ENCODE data around the gene ING4.
"Not testable (repeated sequence)": the region's sequence is repeated elsewhere in the genome, so short reads cannot be mapped to it uniquely, and the experiment has no call there.

ING4 gene

GRCh38 chr12:6662906-6663742 lies at the start of gene ING4:
TSS of gene ING4 (minus strand) at chr12:6663119. CDS start at chr12:6663101, 18 bp downstream.
- peak; percentile 99 for FAIRE-seq

DNA sequence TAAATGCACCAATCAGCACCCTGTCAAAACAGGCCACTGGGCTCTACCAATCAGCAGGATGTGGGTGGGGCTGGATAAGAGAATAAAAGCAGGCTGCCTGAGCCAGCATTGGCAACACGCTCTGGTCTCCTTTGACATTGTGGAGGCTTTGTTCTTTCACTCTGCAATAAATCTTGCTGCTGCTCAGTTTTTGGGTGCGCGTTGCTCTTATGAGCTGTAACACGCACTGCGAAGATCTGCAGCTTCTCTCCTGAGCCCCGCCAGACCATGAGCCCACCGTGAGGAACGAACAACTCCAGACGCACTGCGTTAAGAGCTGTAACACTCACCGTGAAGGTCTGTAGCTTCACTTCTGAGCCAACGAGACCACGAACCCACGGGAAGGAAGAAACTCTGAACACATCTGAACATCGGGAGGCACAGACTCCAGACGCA lies 46.1 kb upstream of the ING4 start:
- FAIRE-seq = no peak

DNA sequence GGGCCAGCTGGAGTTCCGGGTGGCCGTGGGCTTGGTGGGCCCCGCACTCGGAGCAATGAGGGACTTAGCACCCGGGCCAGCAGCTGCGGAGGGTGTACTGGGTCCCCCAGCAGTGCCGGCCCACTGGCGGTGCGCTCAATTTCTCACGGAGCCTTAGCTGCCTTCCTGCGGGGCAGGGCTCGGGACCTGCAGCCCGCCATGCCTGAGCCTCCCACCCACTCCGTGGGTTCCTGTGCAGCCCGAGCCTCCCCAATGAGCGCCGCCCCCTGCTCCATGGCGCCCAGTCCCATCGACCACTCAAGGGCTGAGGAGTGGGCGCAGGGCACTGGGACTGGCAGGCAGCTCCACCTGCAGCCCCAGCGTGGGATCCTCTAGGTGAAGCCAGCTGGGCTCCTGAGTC lies 45.4 kb upstream of the ING4 start:
- not testable (repeated sequence) for FAIRE-seq

DNA sequence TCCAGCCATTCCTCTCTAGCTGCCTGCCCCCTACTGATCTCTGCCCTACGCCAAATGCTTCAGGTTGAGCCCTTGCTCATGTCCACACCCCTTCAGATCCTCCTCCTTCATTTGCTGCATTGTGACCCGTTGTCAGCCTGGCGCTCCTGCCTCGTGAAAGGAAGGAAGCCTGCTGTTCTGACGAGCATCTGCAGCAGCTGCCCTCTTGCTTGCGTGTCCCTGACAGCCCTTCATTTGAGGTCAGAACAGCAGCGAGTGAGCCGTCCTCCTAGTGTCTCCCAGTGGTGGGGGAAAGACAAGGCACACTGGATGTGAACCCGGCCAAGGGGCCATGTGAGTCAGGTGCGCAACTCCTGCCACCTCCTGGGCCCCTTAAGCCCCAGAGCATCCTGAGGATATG lies 40.7 kb upstream of the ING4 start:
- no peak for FAIRE-seq

- no peak for FAIRE-seq
These were observed 38.3 kb upstream of the ING4 start for GRCh38 chr12:6701078-6701768.

DNA sequence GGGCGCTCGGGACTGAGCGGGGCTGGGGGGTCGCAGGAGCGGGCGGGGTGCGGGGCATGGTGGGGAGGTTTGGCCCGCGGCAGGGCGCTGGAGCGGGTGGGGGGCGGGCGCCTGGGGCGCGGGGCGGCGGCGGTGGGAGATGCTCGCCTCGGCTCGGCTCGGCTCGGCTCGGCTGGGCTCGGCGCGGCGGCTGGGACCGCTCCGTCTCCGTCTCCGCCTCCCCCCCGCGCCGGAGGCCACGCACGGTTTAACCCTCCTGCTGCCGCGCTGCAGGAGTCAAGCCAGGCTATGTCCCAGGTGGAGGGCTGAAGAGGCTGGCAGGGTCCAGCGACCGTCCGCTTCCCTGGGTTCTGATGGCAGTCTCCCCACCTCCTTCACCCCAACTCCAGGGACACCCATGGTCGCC lies 37.7 kb upstream of the ING4 start, which contains the start of gene PIANP:
TSS of gene PIANP (minus strand) at position 170 of the 406 bp plus-strand sequence. CDS start 2,754 bp downstream, outside the sequence.
- FAIRE-seq = no peak

- no peak for FAIRE-seq
These were observed 37.2 kb upstream of the ING4 start for GRCh38 chr12:6699989-6700645.

DNA sequence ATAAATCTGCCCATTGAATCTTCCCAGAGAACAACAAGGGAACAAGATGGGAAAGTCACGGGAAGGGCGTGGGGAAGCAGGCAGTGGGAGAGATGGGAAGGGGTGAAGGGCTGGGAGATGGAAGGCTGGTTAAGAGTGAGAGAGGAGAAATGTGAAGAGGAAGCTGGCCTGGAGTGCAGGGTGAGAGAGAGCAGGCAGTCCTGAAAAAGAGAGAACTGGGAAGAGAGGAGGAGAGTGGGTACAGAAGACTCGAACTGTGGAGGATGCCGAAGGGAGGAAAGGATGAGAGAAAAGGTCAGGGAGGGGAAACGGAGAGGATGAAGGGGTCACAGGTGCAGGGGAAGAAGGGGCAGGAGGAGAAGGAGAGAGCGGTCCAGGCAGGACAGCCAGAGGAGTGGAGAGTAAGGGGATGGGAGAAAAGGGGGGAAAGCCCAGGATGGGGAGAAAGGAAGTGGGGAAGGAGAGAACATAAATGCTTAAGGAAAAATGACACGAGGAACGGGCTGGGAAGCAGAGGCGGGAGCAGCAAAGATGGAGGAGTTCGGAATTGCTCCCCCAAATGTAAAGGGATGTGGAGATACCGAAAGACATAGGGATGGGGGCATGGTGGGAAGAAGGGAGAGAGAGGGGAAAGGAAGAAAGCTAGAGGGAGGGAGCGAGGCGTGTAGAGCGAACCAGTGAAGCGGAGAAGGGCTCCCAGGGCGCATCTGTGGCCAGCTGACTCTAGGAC lies 36.5 kb upstream of the ING4 start:
- no peak for FAIRE-seq

DNA sequence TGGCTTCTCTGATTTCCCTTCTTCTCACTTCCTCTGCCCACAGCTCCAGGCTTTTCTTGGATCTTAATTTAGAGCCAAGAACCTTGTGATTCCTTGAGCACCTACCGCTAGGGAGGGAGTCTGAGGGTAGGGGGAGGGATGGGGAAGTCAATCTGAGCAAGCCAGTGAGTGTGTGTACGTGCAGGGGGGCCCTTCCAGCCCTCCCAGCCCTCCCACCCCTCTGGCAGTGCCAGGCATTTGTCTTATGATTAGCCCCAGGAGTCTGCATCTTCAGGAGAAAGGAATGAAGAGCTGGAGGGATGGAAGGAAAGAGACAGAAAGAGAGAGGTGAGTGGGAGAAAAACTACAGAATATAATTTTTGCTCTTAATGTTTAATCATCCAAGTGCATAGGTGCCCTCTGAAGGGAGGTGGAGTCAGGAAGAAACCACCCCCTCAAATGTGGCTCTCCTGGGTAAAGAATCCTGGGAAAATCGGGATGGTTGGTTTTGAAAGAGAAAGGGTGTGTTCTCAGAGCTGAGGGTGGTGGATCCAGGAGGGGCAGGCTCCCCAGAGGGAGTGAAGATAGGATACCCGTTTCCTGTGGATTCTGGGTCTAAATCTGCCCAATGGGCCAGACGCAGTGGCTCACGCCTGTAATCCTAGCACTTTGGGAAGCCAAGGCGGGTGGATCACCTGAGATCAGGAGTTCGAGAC lies 35.6 kb upstream of the ING4 start:
- FAIRE-seq = no peak

DNA sequence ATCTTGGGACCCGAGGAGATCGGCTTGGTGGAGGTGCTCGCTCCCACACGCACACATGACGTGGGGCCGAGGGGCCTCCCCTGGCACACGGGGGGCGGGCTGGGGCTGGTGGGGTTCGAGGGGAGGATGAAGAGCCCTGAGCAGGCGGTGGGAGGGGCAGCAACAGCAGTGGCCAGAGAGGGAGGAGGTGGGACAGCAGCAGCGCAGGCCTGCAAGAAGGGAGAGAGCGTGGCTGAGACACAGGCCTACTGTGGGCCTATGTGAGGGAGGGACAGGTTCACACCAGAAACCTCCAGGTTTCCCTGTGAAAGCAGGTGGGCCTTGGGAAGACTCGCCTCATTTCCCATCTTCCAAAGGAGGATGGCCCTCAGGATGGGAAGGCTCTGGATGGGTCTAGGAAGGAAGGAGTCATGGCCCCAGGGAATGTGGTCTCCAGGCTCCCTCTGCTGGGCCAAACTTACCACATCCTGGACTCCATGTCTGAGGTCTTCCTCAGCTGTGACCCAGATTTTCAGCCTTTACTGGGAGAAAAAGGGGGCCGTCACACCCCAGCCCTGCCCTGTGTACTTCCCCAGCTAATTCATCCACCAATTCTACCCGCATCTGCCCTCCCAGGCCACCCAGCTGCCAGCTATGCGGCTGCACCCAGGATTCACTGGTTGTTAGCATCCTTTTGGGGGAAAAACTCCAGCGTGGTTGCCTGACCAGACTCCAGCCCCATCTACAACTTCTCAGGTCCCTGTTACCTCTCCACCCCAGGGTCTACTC lies 34.8 kb upstream of the ING4 start:
- peak; percentile 61 for FAIRE-seq

- FAIRE-seq = no peak
These were observed 34.0 kb upstream of the ING4 start for GRCh38 chr12:6696690-6697583.

- FAIRE-seq = no peak
These were observed 32.6 kb upstream of the ING4 start for GRCh38 chr12:6695313-6696045.

GRCh38 chr12:6694701-6695100 lies 31.8 kb upstream of the ING4 start:
- no peak for FAIRE-seq

GRCh38 chr12:6693832-6694355 lies 31.0 kb upstream of the ING4 start:
- FAIRE-seq = no peak

- FAIRE-seq = no peak
These were observed 30.0 kb upstream of the ING4 start for GRCh38 chr12:6692888-6693287.

DNA sequence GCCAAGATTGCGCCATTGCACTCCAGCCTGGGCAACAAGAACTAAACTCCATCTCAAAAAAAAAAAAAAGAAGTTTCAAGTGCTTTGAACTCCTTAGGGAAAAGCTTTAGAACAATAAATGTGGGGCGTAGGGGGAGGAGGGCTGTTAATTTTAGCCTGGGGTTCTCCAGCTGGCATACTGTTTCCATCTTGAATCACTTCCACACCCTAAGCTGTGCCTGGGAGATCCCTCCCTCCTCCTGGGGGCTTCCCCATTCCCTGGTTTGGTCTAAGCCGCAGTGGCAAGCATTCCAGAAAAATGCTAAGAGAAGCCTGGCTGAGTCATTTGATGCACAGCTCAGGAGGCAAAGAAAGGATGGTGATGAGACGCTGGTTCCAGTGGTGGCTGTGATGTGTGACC lies 28.6 kb upstream of the ING4 start:
- no peak for FAIRE-seq

DNA sequence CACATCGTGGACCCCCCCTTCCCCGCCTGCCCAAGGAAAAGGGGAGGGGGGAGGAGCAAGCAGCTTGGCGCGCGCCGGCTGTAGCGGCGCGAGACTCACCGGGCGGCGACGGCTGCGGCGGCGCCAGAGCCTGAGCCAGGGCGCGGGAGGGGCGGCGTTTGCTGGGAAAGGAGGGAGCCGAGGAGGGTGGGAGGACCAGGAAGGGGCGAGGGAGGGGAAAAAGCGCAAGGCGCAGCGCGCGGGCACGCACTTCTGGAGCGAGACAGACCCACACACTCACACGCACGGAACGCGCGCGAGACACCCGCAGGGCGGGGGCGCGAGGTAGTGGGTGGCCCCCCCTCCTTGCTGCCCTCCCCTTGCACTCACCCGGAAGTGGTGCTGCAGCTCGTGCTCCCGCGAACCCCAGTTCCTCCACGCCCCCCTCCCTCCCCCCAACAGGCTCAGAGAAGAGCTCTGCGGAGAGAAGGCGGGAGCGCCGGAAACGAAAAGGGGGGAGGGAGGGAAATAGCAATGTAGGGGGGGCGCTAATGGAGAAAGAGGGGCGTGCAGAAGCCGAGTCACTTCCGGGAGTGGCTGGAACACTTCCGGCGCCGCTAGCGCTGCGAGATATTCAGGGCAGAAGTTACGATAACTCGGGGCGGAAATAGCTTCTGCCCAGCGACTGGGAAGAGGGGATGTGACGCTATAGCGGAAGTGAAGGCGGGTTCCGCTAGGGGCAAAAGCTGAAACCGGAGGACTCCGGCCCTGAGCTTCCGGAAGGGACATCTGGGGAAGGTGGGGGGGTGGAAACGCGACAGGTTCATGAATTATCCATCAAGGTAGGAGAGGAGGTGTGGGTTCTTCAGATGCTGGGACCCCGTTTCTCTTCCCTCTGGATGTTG lies 26.3 kb upstream of the ING4 start, which contains the start of gene ZNF384:
TSS of gene ZNF384 (minus strand) at position 377 of the 884 bp plus-strand sequence. CDS start 9,855 bp downstream, outside the sequence.
- FAIRE-seq = peak; percentile 99

DNA sequence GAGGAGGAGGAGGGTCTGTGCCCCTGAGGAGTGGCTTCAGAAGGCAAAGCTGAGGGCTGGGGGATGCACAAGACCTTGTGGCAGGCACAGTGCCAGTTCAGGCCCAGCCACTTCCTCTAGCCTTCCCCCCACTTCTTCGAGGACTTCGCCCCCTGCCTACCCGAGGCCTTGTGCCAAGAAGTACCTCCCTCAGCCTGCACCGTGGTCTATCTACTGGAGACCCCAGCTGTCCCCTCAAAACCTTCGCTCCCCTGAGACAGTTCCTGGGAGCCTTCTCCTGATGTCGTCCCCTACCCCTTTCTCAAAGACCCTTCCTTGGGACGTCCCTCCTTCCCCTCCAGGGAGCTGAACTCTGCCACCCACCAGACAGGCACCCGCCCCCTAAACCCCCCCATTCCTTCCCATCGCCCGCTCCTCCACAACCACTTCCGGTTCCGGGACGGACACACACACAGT lies 25.7 kb upstream of the ING4 start:
- FAIRE-seq = no peak
